A673 (cell line): Measurements from ENCODE around the gene ESR2.

Experiments
- EZH2 ChIP-seq: fragments of 200-600 bp; sonication (generic); IDR thresholded peaks from 2 replicates; pipeline ENCODE4 v1.6.1; 2017; ENCODE audit warnings: borderline replicate concordance, low read depth, mild to moderate bottlenecking, mixed read lengths, antibody characterized with exemption, low read length; ENCODE audit not compliant: poor library complexity, severe bottlenecking
- TF ChIP-seq, protein P1 (sequence below): fragments of 300-800, 200-600 bp; sonication (generic); conservative IDR thresholded peaks from 2 replicates; pipeline ENCODE4 v1.5.1; 2017; ENCODE audit warnings: low read depth, mild to moderate bottlenecking, antibody characterized with exemption, low read length, moderate library complexity, mixed read lengths

DNA sequence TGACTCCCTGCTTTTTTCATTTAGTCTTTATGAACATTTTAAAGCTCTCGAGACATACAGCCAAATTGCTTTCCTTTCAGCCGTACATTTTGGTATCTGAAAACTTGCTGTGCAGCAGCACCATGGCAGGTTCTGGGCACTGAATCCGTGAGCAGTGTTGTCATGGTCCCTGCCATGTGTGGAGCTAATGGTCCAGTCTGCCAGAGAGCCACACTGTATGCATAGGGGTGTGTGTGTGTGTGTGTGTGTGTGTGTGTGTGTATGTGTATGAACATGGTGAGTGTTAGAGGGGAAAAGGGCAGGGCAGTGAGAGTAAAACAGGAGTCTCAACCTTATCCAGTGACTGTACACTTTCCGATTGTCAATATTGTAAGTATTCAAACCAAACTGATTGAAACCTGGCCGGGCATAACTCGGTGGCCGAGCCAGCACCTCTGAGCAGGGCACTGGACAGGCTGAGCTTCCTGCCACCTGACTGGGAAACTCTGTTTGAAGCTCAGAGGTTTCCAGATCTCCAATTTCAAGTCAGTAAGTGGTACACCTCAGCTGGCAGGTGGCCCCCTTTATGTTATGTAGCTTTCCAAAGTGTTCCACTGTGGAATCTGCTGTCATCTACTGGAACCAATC is 110.0 kb downstream of the ESR2 start:
- TF ChIP-seq, protein P1, sequence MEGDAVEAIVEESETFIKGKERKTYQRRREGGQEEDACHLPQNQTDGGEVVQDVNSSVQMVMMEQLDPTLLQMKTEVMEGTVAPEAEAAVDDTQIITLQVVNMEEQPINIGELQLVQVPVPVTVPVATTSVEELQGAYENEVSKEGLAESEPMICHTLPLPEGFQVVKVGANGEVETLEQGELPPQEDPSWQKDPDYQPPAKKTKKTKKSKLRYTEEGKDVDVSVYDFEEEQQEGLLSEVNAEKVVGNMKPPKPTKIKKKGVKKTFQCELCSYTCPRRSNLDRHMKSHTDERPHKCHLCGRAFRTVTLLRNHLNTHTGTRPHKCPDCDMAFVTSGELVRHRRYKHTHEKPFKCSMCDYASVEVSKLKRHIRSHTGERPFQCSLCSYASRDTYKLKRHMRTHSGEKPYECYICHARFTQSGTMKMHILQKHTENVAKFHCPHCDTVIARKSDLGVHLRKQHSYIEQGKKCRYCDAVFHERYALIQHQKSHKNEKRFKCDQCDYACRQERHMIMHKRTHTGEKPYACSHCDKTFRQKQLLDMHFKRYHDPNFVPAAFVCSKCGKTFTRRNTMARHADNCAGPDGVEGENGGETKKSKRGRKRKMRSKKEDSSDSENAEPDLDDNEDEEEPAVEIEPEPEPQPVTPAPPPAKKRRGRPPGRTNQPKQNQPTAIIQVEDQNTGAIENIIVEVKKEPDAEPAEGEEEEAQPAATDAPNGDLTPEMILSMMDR = no peak
- TF ChIP-seq EZH2 = no peak
